ENCODE results near the gene BTBD18.
"Not testable (repeated sequence)": the region's sequence is repeated elsewhere in the genome, so short reads cannot be mapped to it uniquely, and the experiment has no call there.

BTBD18 gene

DNA sequence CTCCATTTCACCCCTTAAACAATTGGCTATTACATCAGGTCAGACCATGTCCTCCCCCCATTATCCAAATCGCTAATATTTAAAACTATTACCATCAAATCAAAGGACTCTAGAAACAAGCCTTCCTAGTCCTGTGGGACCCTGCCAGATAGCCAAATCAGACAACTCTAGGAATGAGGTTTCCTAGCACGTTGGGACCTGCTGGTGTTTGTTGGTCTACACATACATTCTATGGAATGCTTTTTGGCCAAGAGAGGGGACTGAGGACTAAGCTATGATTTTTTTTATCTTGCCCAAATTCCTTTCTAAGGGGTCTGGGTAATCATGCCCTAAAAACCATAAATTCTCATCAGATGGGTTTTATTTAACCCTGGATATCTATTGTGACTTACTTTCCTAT, 24.4 kb downstream of the BTBD18 start:
- no peak for DNase-seq

DNA sequence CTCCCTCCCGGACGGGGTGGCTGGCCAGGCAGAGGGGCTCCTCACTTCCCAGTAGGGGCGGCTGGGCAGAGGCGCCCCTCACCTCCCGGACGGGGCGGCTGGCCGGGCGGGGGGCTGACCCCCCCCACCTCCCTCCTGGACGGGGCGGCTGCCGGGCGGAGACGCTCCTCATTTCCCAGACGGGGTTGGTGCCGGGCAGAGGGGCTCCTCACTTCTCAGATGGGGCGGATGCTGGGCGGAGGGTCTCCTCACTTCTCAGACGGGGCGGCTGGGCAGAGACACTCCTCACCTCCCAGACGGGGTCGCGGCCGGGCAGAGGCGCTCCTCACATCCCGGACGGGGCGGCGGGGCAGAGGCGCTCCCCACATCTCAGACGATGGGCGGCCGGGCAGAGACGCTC, 34.9 kb downstream of the BTBD18 start:
- not testable (repeated sequence) for DNase-seq

DNA sequence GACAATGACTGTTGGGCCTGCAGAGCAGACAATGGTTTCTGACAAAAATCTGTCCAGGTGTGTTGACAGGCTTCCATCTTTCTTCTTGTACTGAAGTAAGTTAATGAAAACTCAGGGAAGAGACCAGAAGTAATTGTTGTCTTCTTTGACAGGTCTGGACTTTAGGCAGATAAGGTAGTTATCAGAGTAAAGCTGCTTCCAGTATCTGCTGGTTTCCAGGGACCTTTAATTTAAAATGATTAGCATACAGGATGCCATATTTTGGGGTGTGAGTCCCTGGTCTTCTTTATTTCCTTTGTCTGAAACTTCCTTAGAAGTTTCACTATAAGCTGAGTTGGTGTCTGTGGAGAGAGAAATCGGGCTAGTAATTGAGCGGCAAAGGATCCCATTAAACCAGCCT, 37.8 kb downstream of the BTBD18 start:
- no peak for DNase-seq

DNA sequence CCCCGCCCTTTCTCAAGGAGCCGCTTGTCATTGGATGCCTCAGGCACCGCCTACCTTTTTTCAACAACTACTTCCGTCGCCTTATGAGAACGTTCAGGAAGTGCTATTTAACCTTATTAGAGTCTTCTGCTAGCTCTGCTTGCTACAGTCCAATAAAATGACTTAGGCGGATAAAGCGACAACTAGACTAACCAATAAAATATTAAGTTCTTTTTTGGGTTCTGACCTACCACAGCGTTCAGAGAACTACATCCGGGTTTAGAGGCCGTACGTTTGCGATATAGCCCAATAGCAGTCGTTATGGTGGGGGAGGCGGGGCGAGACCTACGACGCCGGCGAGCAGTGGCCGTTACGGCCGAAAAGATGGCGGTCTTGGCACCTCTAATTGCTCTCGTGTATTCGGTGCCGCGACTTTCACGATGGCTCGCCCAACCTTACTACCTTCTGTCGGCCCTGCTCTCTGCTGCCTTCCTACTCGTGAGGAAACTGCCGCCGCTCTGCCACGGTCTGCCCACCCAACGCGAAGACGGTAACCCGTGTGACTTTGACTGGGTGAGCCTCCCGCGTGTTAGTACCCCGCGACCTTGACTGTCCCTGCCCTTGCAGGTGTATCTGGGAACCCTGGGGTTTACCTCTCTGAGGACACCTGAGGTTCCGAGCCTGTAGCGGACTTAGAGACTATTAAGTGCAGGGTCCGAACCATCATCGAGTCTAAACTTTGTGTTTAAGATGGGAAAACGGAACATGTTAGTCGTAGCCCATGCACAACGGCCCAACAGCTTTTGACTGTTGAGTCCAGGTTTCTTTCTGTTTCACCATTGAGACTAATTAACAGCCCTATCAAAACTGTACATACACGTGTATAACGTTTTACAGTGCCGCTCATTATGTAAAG, 39.1 kb downstream of the BTBD18 start, which contains the start of gene TMX2:
Gene TMX2 (plus strand): TSS at position 338 of the 895 bp plus-strand sequence. CDS start 26 bp downstream, at position 364.
- DNase-seq: peak; percentile 96 to 97

DNA sequence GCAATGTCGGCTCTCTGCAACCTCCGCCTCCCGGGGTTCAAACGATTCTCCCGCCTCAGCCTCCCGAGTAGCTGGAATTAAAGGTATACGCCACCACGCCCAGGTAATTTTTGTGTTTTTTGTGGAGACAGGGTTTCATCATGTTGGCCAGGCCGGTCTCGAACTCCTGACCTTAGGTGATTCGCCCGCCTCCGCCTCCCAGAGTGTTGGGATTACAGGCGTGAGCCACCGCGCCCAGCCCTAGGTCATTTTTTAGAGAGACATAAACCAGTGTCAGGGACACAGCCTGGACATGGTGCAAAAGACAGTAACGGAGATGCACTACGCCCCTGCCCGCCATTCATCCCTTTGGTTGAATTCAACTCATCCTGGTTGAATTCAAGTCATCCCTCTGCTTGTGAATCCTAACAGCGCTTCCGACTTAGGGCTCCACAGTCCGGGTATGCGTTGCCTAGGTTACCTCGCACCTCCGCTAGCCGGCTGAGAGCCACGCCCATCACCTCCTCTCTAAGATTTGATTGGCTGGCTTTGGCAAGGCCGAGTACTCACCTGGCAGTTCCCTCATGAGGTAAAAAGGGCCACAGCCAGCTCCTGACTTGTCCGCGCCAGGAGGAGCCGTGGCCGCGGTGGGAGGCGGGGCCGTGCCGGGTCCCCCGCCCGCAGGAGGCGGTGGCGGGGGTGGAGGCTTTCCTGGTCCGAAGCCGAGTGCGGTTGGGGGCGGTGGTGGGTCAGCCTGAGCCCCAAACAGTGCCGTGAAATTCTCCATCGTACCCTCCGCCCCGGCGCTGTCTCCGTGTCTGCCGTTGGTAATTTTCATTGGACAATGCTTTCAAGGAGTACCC, 40.0 kb downstream of the BTBD18 start, which contains the start of gene MED19:
Gene MED19 (minus strand): TSS at position 802 of the 842 bp plus-strand sequence. CDS start 36 bp downstream, at position 766.
- peak; percentile 86 to 89 for DNase-seq

DNA sequence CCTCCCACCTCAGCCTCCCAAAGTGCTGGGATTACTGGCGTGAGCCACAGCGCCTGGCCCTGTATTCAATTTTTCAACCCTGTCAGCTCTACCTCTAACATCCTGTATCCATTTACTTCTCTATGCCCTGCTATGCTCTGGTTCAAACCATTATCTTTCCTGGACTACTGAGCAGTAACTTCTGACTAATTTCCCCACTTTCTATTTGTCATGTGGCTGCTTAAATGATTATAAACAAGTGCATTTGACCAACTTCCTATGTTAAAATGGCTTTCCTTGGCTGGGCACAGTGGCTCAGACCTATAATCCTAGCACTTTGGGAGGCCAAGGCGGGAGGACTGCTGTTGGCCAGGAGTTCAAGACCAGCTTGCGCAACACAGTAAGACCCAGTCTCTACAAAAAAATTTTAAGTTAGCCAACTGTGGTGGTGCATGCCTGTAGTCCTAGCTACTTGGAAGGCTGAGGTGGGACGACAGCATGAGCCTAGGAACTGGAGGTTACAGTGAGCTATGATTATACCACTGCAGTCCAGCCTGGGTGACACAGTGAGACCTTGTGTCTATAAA, 41.7 kb downstream of the BTBD18 start:
- no peak for DNase-seq

DNA sequence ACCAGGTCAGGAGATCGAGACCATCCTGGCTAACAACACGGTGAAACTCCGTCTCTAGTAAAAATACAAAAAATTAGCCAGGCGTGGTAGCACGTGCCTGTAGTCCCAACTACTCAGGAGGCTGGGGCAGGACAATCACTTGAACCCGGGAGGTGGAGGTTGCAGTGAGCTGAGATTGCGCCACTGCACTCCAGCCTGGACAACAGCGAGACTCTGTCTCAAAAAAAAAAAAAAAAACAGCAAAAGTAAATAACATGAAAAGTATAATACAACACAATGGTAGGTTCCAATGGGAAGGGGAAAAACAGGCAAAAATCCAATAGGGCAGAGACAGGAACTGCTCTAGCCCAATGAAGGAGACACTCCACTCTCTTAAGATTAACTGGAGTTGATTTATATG, 46.2 kb downstream of the BTBD18 start:
- not testable (repeated sequence) for DNase-seq

DNA sequence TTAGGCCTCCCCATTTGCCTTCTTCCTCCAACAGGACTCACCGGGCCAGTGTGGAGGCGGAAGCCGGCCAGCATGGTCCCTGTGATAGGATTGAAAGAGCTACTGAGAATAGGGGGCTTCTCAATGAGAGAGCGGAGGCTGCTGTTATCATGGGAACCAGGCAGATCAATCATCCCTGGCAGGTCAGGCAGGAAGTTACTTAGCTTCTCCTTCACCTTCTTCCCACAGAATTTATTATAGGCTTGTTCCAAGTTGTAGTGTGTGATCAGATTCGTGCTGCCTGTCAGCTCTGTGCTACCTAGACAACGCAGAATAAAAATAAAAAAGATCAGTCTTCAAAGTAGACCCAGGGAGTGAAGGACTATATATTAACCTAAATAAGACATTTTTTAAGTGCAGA, 46.7 kb downstream of the BTBD18 start:
- DNase-seq: no peak

DNA sequence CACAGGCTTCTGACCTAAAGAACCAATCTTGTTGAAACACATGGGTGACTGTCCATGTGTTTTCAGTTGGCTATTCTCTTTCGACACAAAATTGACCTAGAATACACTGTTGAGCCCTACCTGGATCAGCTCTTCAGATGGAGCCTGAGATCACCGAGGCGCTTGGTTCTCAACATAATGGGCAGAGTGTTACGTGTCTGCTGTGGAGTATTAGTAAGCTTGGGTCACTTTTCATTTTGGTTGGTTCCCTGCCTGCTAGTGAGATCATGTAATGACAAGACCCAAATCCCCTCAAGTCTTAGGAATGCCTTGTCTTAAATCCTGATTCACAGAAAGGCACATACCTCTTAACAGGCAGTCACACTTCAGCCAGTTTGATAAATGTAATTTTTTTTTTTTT, 48.3 kb downstream of the BTBD18 start:
- DNase-seq: no peak

DNA sequence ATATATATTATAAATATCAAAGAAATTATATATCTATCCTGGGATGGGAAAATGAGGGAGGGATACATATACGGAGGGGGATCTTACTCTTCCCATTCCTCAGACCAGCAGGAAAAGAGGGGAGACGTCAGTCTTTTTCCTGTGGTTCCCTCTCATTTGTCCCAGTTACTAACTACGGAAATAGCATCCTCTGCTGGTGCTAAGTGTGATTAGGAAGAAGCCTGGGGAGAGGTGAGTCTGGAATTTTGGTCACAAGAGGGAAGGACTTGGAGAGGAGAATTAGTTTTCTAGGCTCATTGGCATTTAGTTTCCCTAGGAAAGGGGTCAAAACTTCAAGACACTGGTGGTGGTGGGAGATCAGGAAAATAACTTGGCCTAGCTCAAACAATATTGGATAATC, 51.2 kb downstream of the BTBD18 start:
- DNase-seq: no peak

DNA sequence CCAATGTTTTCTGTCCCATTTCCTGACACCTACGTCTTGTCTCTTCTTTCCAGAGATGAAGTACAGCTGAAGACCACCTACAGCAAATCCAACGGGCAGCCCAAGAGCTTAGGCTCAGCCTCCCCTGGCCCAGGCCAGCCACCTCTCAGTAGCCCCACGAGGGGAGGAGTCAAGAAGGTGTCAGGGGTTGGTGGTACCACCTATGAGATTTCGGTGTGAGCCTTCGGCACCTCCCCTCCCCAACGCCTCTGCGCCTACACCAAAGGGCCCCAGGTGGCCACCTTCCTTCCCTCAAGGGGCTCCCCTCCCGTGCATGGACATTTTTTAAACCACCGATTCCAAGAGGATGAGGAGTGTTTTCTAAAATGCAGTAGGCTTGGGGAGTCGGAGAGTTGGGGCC, 51.8 kb downstream of the BTBD18 start:
- no peak for DNase-seq

DNA sequence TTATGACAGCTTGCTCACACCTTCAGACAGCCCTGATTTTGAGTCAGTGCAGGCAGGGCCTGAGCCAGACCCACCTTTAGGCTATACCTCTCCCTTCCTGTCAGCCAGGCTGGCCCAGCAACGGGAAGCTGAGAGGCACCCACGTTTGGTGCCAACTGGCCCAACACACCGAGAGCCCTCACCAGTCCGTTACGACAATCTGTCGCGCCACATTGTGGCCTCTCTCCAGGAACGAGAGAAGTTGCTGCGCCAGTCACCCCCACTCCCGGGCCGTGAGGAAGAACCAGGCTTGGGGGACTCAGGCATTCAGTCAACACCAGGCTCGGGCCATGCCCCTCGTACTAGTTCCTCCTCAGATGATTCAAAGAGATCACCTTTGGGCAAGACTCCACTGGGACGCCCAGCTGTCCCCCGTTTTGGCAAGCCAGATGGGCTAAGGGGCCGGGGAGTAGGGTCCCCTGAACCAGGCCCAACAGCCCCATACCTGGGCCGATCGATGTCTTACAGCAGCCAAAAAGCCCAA, 52.7 kb downstream of the BTBD18 start:
- no peak for DNase-seq

Data from NCI-H187 (cell line).